GM19324 (cell line): ENCODE data around the gene GIMAP1.

Experiments used
- ATAC-seq: cut with Tn5 transposase; IDR thresholded peaks from one replicate; pipeline ENCODE4 v1.9.1; 2021; ENCODE audit warnings: mild to moderate bottlenecking, moderate library complexity; ENCODE audit not compliant: unreplicated experiment, low FRiP score

The GIMAP1 gene

DNA sequence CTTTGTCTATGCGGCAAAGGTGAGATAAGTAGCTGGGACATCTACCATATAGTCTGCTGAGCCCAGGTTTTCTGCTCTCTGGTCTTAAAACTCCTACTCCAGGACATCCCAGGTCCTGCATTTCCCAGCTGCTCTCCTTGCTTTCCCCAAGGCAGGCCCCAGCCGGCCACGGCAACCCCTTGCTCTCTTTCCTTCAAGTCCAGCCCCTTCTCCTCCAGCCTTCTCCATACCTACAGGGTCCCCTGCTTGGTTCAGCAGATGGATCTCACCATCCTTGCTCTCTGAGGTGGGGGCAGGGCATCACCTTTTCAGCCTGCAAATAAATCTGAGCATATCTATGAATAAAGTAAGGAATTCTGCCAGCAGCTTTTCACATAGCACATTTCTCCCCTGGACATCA, 29.5 kb downstream of the GIMAP1 start:
- no peak for ATAC-seq

DNA sequence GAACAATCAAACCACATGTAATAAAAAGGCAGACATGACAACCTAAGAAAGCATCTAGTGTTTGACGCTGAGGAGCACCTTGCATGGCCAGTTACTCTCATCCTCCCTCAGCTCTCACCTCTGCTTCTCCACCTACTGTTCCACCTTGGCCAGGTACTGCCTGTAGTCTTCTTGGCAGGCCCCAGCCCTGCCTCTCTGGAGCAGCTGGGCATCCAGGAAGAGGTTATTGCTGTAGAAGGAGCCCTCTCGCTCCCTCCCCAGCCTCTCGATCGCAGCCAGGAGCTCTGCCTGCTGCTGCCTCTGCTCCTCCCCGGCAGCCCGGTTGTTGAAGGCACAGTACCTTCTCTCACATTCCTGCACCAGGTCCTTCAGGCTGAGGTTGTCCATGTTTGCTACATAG, 30.5 kb downstream of the GIMAP1 start:
- ATAC-seq = no peak

DNA sequence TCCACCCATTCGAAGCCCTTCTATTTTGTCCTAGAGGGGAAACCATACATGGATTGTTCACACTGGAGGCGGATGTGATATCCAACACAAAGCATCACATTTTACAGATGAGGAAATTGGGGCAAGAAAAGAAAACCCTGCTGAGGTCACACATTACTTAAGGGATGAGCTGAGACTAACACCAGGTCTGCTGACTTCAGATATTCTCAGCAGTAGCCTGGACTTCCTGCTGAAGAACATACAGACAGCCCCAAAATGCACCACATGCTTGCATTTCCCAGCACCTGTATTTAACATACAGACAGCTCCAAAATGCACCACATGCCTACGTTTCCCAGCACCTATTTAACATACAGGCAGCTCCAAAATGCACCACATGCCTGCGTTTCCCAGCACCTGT, 32.0 kb downstream of the GIMAP1 start:
- no peak for ATAC-seq

DNA sequence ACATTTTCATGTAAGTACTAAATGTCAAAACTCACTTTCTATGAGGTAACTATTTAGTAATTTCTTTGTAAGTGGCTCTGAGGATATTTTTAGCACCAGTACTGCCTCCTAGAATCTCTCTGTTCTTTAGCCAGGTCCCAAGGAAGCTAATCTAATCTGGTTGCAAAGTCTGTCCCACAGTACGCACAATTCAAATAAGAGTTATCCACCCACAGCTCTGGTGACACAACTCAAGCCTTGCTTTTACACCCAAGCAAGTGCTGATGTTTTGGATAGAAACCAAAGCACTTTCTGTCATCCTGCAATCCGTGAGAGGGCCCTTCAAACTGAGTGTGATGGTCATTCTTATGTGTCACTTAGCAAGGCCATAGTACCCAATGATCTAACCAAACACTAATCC, 35.3 kb downstream of the GIMAP1 start:
- ATAC-seq = no peak

DNA sequence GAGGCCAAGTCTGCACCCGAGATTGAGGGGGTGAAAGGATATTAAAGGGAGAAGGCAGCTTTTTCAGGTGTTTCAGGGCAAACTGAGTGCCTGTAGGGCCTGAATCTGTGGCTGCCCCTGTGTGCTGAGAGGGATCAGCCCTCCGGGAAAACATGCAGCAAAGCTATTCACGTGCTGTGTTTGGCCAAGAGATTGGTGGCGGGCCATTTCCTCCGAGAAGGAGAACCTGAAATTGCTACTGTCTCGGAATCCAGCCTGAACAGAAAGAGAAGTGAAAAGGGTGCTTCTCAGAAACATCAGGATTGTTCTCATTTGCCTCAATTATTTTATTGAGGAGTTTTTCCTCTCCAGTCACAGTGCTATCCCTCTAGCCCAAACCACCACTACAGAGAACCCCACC, 36.8 kb downstream of the GIMAP1 start:
- no peak for ATAC-seq

DNA sequence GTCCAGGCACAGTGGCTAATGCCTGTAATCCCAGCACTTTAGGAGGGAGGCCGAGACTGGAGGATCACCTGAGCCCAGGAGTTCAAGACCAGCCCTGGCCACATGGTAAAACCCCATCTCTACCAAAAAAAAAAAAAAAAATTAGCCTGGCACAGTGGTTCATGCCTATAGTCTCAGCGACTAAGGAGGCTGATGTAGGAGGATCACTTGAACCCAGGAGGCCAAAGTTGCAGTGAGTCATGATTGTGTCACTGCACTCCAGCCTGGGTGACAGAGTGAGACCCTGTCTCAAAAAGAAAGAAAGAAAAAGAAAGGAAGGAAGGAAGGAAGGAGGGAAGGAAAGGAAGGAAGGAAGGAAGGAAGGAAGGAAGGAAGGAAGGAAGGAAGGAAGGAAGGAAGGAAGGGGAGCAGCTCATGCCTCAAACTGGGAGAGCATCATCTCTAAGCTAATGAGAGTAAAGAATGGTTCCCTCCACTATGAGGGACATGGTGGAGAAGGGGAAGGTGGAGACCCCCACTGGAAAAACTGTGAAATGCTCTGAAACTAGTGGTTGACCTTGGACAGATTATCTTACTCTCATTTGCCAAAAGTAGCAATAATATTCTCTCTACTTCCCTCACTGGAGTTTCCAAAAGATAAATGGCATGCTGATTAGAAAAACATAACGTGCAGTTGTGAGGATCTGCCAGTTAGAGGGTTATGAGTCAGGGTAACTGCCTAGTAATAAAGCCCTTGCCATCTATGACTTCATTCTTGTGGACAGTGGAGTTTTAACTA, 37.6 kb downstream of the GIMAP1 start:
- no peak for ATAC-seq

DNA sequence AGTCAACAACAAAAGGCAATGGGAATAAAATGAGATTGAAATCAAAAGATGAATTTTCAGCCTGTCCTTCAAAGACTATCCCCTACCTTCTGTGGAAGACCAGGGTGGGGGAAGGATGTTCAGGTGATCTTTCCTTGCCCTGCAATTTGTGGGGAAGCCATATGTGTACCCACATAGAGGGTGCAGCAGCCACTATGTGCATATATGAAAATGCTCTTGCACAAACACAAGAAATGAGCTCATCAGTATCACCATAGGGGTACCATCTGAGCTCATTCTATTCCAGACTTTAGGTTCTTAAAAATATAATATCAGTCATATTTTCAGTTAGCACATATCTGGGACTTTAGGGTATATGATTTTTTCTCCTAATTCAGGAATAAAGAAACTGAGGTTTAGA, 38.5 kb downstream of the GIMAP1 start:
- no peak for ATAC-seq

DNA sequence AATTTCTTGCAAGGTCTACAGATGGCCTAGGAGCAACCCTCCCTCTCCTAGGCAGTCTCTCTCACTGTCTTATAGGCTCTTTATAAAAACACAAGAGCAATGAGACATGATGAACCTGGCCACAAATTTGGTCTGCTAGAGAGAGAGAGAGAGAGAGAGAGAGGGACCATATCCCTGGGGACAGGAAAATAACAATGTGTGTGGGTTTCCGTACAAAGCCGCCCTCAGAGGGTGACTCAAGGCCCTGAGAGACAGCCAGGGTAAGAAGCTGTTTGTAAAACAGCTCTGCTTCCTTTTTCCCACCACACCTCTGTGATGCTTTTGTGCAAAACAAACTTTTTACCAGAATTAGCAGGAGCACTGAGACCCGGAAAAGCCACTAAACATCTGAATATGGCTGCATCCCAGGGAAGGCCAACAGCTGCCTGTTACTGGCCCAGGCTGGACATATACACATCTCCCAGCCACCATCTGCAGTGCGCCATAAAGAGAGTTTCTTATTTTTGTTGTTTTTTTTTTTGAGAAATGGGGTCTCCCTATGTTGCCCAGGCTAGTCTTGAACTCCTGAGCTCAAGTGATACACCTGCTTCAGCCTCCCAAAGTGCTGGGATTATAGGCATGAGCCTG, 39.2 kb downstream of the GIMAP1 start:
- no peak for ATAC-seq

DNA sequence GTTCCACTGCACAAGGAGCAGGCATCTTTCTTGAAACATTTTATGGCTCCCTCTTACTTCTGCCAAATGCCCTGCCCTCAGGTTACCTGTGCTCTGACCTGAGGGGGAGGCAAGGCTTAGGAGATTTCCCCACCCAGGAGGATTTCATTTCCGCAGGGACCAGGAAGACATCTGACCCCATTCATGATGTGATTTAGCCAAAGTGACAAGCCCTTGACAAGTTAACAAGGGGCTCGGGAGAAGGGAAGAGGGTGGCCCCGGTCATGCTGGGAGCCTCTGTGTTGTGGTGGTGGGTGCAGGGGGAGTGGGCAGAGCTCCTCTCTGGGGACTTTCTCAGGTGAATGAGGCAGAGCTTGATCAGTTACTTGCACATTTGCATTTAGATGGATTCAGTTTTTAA, 39.8 kb downstream of the GIMAP1 start:
- ATAC-seq = no peak

DNA sequence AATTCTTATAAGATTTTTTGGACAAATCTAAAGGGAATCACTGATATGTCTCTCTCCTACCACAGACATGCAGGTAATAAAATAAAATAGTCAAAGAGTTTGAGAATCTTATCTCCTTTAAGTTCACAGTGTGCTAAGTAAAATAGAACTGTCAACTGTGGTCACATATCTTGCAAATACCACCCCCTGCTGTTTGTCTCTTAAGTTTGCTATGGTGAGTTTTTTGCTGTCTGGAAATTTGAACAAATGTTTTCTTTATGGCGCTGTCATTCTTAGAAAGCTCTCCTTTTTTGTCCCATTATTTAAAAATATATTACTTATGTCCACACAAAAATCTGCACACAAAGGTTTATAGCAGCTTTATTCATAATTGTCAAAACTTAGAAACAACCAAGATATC, 40.4 kb downstream of the GIMAP1 start:
- ATAC-seq = no peak

DNA sequence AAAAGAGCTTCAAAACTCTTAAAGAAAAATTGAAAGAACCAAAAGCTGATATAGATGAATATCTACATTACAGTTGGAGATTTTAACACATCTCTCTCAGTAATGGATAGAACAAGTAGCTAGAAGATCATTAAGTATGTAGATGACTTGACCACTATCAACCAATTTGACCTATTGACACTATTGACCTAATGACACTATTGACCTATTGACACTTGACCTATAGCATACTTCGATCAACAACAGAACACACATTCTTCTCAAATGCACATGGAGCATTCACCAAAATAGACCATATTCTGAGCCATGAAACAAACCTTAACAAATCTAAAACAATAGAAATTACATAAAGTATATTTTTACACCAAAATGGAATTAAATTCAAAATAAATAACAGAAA, 43.1 kb downstream of the GIMAP1 start:
- no peak for ATAC-seq

DNA sequence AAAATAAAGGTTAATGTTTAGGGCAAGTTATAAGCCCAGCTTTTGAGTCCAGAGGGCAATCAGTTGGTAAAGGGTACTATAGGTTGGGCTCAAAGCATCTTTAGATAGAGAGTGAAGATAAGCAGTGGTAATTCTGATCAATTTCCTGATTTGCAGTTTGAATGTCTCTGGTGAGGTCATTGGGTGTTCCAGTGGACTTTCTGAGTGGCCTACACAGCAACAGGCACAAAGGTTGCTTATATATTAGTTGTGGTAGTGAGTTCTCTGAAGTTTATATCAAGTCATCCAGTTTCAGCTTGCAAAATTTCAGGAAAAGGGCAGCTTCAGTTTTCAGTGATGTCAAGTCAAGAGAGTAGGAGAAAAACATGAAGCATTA, 49.9 kb downstream of the GIMAP1 start:
- no peak for ATAC-seq

DNA sequence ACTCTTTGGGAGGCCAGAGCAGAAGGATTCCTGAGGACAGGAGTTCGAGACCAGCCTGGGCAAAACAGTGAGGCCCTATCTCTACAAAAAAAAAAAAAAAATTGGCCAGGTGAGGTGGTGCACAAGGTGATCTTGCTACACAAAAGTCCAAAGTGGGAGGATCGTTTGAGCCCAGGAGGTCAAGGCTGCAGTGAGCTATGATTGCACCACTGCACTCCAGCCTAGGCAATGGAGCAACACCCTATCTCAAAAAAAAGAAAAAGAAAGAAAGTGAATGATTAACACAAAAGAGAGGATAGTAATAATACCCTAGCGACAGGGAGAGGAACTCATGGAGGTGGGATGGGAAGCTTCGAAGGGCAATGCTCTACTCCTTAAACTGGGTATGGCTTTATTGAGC, 53.4 kb downstream of the GIMAP1 start:
- no peak for ATAC-seq
